GM19397 (cell line): ENCODE results near the gene RDH14.

Experiments
- ATAC-seq: cut with Tn5 transposase; IDR thresholded peaks from one replicate; pipeline ENCODE4 v1.9.1; 2021; ENCODE audit warnings: mild to moderate bottlenecking, moderate library complexity; ENCODE audit not compliant: unreplicated experiment

The RDH14 gene

GRCh38 chr2:18566145-18566769 lies 5.8 kb upstream of the RDH14 start:
- no peak for ATAC-seq

GRCh38 chr2:18560797-18561085 lies 288 bp upstream of the RDH14 start:
- peak; percentile 0 for ATAC-seq

- no peak for ATAC-seq
Measured at GRCh38 chr2:18559531-18560030, 872 bp downstream of the RDH14 start.

GRCh38 chr2:18558458-18558857 lies 2.0 kb downstream of the RDH14 start:
- no peak for ATAC-seq

GRCh38 chr2:18557121-18557520 lies 3.3 kb downstream of the RDH14 start:
- ATAC-seq: no peak

GRCh38 chr2:18552351-18553077 lies 7.9 kb downstream of the RDH14 start:
- ATAC-seq: no peak

GRCh38 chr2:18551623-18552022 lies 8.8 kb downstream of the RDH14 start:
- no peak for ATAC-seq

GRCh38 chr2:18551169-18551568 lies 9.3 kb downstream of the RDH14 start:
- ATAC-seq: no peak

GRCh38 chr2:18550433-18550832 lies 10.0 kb downstream of the RDH14 start:
- ATAC-seq: no peak

- ATAC-seq: no peak
Measured at GRCh38 chr2:18549083-18549482, 11.4 kb downstream of the RDH14 start.

GRCh38 chr2:18548621-18549020 lies 11.8 kb downstream of the RDH14 start:
- ATAC-seq: no peak

GRCh38 chr2:18546567-18546966 lies 13.9 kb downstream of the RDH14 start:
- no peak for ATAC-seq

GRCh38 chr2:18545384-18545783 lies 15.1 kb downstream of the RDH14 start:
- ATAC-seq: no peak

GRCh38 chr2:18544171-18544570 lies 16.3 kb downstream of the RDH14 start:
- no peak for ATAC-seq

- ATAC-seq: no peak
Measured at GRCh38 chr2:18540872-18541271, 19.6 kb downstream of the RDH14 start.

GRCh38 chr2:18536697-18537096 lies 23.8 kb downstream of the RDH14 start:
- no peak for ATAC-seq

- ATAC-seq: no peak
Measured at GRCh38 chr2:18536100-18536499, 24.4 kb downstream of the RDH14 start.

- ATAC-seq: no peak
Measured at GRCh38 chr2:18531194-18531593, 29.3 kb downstream of the RDH14 start.

GRCh38 chr2:18527822-18528221 lies 32.6 kb downstream of the RDH14 start:
- ATAC-seq: no peak

GRCh38 chr2:18527326-18527725 lies 33.1 kb downstream of the RDH14 start:
- no peak for ATAC-seq

GRCh38 chr2:18526429-18526828 lies 34.0 kb downstream of the RDH14 start:
- no peak for ATAC-seq

- ATAC-seq: no peak
Measured at GRCh38 chr2:18525852-18526251, 34.6 kb downstream of the RDH14 start.

GRCh38 chr2:18525236-18525635 lies 35.2 kb downstream of the RDH14 start:
- ATAC-seq: no peak
